C4-2B (cell line): Measurements from ENCODE around the gene NCKAP5.

ENCODE experiments used
- CTCF ChIP-seq: fragments of 450-650 bp; conservative IDR thresholded peaks from 2 replicates; pipeline ENCODE4 v1.5.1; 2017; ENCODE audit warnings: mild to moderate bottlenecking
- ZFX ChIP-seq: fragments of 450-650 bp; IDR thresholded peaks from 2 replicates; pipeline ENCODE4 v1.6.1; 2017

- no peak for TF ChIP-seq CTCF
- no peak for TF ChIP-seq ZFX
These were observed 30.5 kb upstream of the NCKAP5 start for GRCh38 chr2:133598769-133599168.
